ENCODE data around the gene PIK3R6. TPM values are rescaled to one million over a fixed set of nuclear protein-coding genes. Genes with fewer than 3 reads are reported as not detected.
A peak's percentile ranks its signal among the peaks of the same experiment; 100 is the strongest.

The PIK3R6 gene
- total and polyA plus RNA-seq, 2 experiments from 2014 or later = 0.11 to 0.24 TPM

GRCh38 chr17:8818654-8819330, 48.7 kb downstream of the PIK3R6 start:
- no peak for ATAC-seq
- Histone ChIP-seq H3K9me2 (ENCODE audit: insufficient read depth) (no peaks in the 10 kb centered on the region), H3K4me1 (ENCODE audit: insufficient read depth) (no peaks in the 10 kb centered on the region), H2AFZ (peak overlapping the region; percentile 56; the same call in 1 of the 2 replicates), H3K36me3 (ENCODE audit: insufficient read depth) (no peaks in the 10 kb centered on the region), H3K4me2 (no peak overlapping the region), H3K27ac (ENCODE audit: low read depth) (no peak overlapping the region), H3F3A (replicated peaks; ENCODE audit: low read depth) (no peaks in the 10 kb centered on the region), H3K79me2 (replicated peaks; ENCODE audit: insufficient read depth) (no peaks in the 10 kb centered on the region), H4K20me1 (replicated peaks; ENCODE audit: insufficient read depth) (no peaks in the 10 kb centered on the region), H3K4me3 (no peak overlapping the region), H3K27me3 (ENCODE audit: insufficient read depth) (no peaks in the 10 kb centered on the region)
- no peak overlapping the region for H3K27ac Mint-ChIP-seq
- no peak for DNase-seq (ENCODE audit: low spot score)
- H3K4me3 Mint-ChIP-seq = no peak overlapping the region
- no peak for TF ChIP-seq ZNF462 (CRISPR knock-in tag; IDR thresholded peaks at IDR 0.05)
- no peak for TF ChIP-seq JUNB (IDR thresholded peaks at IDR 0.05; ENCODE audit: unreplicated experiment)
- TF ChIP-seq NANOG (IDR thresholded peaks at IDR 0.05; ENCODE audit: borderline replicate concordance) = no peak
- TF ChIP-seq EZH2phosphoT487 (IDR thresholded peaks at IDR 0.05; ENCODE audit: unreplicated experiment) = no peak
- no peak for TF ChIP-seq ZNF114 (CRISPR knock-in tag; IDR thresholded peaks at IDR 0.05)
- TF ChIP-seq REST (IDR thresholded peaks at IDR 0.05; ENCODE audit: unreplicated experiment) = no peak
- no peak for TF ChIP-seq ZNF331 (CRISPR knock-in tag; IDR thresholded peaks at IDR 0.05; ENCODE audit: low read depth)
- no peak for TF ChIP-seq EZH2 (IDR thresholded peaks at IDR 0.05; ENCODE audit: low read depth, unreplicated experiment)
- no peak for TF ChIP-seq CTCF (conservative IDR thresholded peaks at IDR 0.05; ENCODE audit: low read depth in 2 of 2)
- TF ChIP-seq POLR2AphosphoS5 (IDR thresholded peaks at IDR 0.05; ENCODE audit: low read depth) = no peak
- H3K27me3 Mint-ChIP-seq (ENCODE audit: insufficient read depth, low read depth, poor library complexity) = peaks cover 7% of the 10 kb centered on the region
- no peaks in the 10 kb centered on the region; the same call in 2 of the 3 replicates for H3K4me1 Mint-ChIP-seq
- no peaks in the 10 kb centered on the region for H3K36me3 Mint-ChIP-seq (ENCODE audit: low read depth)
- H3K9me3 Mint-ChIP-seq = peaks cover 6% of the 10 kb centered on the region; the same call in 1 of the 3 replicates
